K562 (cell line): ENCODE data around the gene RC3H2. TPM values are rescaled to one million over a fixed set of nuclear protein-coding genes. Genes with fewer than 3 reads are reported as not detected.

Experiments
- ATF3 ChIP-seq, 2 experiments: fragments of 450-650 bp in 1 of 2; sonication (generic) in 1 of 2; formaldehyde crosslinking in 1 of 2; IDR thresholded peaks in 1 of 2; conservative IDR thresholded peaks in 1 of 2; 2 replicates each; pipeline versions ENCODE4 v1.6.1 to v1.8.1; 2016 to 2023; ENCODE audit warnings: mild to moderate bottlenecking in 2 of 2, moderate library complexity in 2 of 2, inconsistent platforms in 1 of 2, missing genetic modification reagents in 1 of 2
- CREM ChIP-seq: IDR thresholded peaks from 2 replicates; pipeline ENCODE4 v1.6.1; 2014; ENCODE audit warnings: antibody characterized with exemption, low read depth
- CTBP1 ChIP-seq: fragments of 450-650 bp; IDR thresholded peaks from 2 replicates; pipeline ENCODE4 v1.6.1; 2016; ENCODE audit warnings: borderline replicate concordance
- KDM4B ChIP-seq, 2 experiments: fragments of 450-650 bp in 1 of 2; sonication (generic) in 1 of 2; IDR thresholded peaks; 2 replicates each; pipeline ENCODE4 v1.6.1; 2016 to 2017; ENCODE audit warnings: borderline replicate concordance in 2 of 2, antibody characterized with exemption in 1 of 2, low read depth in 1 of 2, mild to moderate bottlenecking in 1 of 2
- KLF6 ChIP-seq: fragments of 250-450 bp; sonication (Bioruptor Pico); IDR thresholded peaks from 2 replicates; pipeline ENCODE4 v1.4.0; 2020; ENCODE audit warnings: mild to moderate bottlenecking, moderate library complexity, borderline replicate concordance
- PHF20 ChIP-seq: fragments of 450-650 bp; IDR thresholded peaks from 2 replicates; pipeline ENCODE4 v1.6.1; 2018; ENCODE audit not compliant: partially characterized antibody
- PHF8 ChIP-seq: fragments of 200-600 bp; sonication (generic); IDR thresholded peaks from 2 replicates; pipeline ENCODE4 v1.6.1; 2012; ENCODE audit warnings: mixed run types, mild to moderate bottlenecking, inconsistent platforms, low read length, moderate library complexity, borderline replicate concordance
- REST ChIP-seq, 2 experiments: fragments of 450-650 bp; formaldehyde crosslinking in 1 of 2; IDR thresholded peaks; 2 replicates each; pipeline versions ENCODE4 v1.4.0 to v1.6.1; 2014 to 2020; ENCODE audit warnings: mild to moderate bottlenecking in 2 of 2, borderline replicate concordance in 1 of 2, low read depth in 1 of 2
- SMAD1 ChIP-seq: fragments of 150-350 bp; IDR thresholded peaks from 2 replicates; pipeline ENCODE4 v1.6.1; 2014; ENCODE audit warnings: low read length, low read depth; ENCODE audit not compliant: partially characterized antibody
- SOX6 ChIP-seq: fragments of 450-650 bp; IDR thresholded peaks from 2 replicates; pipeline ENCODE4 v1.6.1; 2014; ENCODE audit warnings: mild to moderate bottlenecking
- ZBTB12 ChIP-seq: fragments of 250-450 bp; sonication (Bioruptor Pico); IDR thresholded peaks from 2 replicates; pipeline ENCODE4 v1.4.0; 2020
- ZBTB9 ChIP-seq: fragments of 450-650 bp; formaldehyde crosslinking; IDR thresholded peaks from 2 replicates; pipeline ENCODE4 v1.4.0; 2020; ENCODE audit warnings: mild to moderate bottlenecking, moderate library complexity
- ZNF224 ChIP-seq: sonication (generic); formaldehyde crosslinking; IDR thresholded peaks from 2 replicates; pipeline ENCODE4 v1.8.0; 2022; ENCODE audit warnings: mild to moderate bottlenecking, missing genetic modification reagents
- polyA plus RNA-seq, 8 experiments: library from polyadenylated mRNA; depleted of rRNA in 4 of 8; stranded (reverse) in 5 of 8; unstranded in 3 of 8; fragments of >200 nt; fragmentation: Nextera tagmentation in 2 of 8; fragmentation: Illumina TruSeq in 1 of 8; extraction: Ambion mirVana in 2 of 8; extraction: Trizol in 1 of 8; gene quantifications; 2 replicates each; pipeline versions ENCODE4 v1.2.1 to v1.2.3, GENCODE V29; 2011 to 2014; ENCODE audit warnings: inconsistent platforms in 1 of 8, missing spikeins in 1 of 8
- total RNA-seq, 7 experiments: library from RNA; depleted of rRNA in 6 of 7; stranded (reverse); fragments of >200 nt in 6 of 7; fragmentation: Illumina TruSeq in 2 of 7; extraction: Trizol in 2 of 7; gene quantifications; 2 replicates each; pipeline versions ENCODE4 v1.2.1 to v1.2.3, GENCODE V29; 2011 to 2021; ENCODE audit warnings: low replicate concordance in 1 of 7

RC3H2 gene
- total and polyA plus RNA-seq, 9 of the 15 experiments (the other 6 are each of a cell fraction or from before 2014, with no cell fraction given) = 5.6 to 35.4 (median 18.6) TPM

- TF ChIP-seq REST (IDR thresholded peaks at IDR 0.05; ENCODE audit: borderline replicate concordance) (peak; percentile 85), REST (CRISPR knock-in tag; IDR thresholded peaks at IDR 0.05; ENCODE audit: low read depth) (peak; percentile 68; the same call in 1 of the 2 replicates), PHF20 (peak; percentile 68), PHF8 (peak; percentile 93; the same call in 1 of the 2 replicates), ZBTB9 (CRISPR knock-in tag) (peak; percentile 76), KLF6 (CRISPR knock-in tag) (peak; percentile 61; the same call in 1 of the 2 replicates), CTBP1 (peak; percentile 99), SOX6 (no peak), ZBTB12 (CRISPR knock-in tag) (no peak), CREM (peak; percentile 67; the same call in 1 of the 2 replicates), KDM4B (IDR thresholded peaks at IDR 0.05; ENCODE audit: borderline replicate concordance in 2 of 2, low read depth in 1 of 2) (peak in 1 of 2 experiments; percentile 92; a peak in 1 of 4 replicates), ZNF224 (CRISPR knock-in tag) (no peak), ATF3 (IDR thresholded peaks at IDR 0.05) (peak; percentile 70), ATF3 (CRISPR knock-in tag; conservative IDR thresholded peaks at IDR 0.05) (no peak), SMAD1 (peak; percentile 74)
Measured at GRCh38 chr9:122904823-122905710, at the start of gene RC3H2 (continued).
